T-helper 2 cell treated with Interferon-gamma antibody and Interleukin-4, amounts not matched to agents 5 μg/mL and 100 μg/mL, for 36 hours (primary cell): ENCODE data around the gene PDLIM5.

Experiments
- DNase-seq: peaks from one replicate; pipeline ENCODE4 v3.0.0; 2021; ENCODE audit warnings: low spot score
- H3K27ac Mint-ChIP-seq: one replicate; pipeline ENCODE4 v1.8.0; 2021; ENCODE audit warnings: mild to moderate bottlenecking, mixed read lengths
- H3K27me3 Mint-ChIP-seq: one replicate; pipeline ENCODE4 v1.8.0; 2021; ENCODE audit warnings: low read depth, mixed read lengths
- H3K36me3 Mint-ChIP-seq: one replicate; pipeline ENCODE4 v1.8.0; 2021; ENCODE audit warnings: low read depth, mixed read lengths
- H3K4me1 Mint-ChIP-seq: one replicate; pipeline ENCODE4 v1.8.0; 2021; ENCODE audit warnings: low read depth, mixed read lengths
- H3K4me3 Mint-ChIP-seq: one replicate; pipeline ENCODE4 v1.8.0; 2022; ENCODE audit warnings: mild to moderate bottlenecking, moderate library complexity, mixed read lengths
- H3K9me3 Mint-ChIP-seq: one replicate; pipeline ENCODE4 v1.8.0; 2021; ENCODE audit warnings: mixed read lengths

PDLIM5 gene

DNA sequence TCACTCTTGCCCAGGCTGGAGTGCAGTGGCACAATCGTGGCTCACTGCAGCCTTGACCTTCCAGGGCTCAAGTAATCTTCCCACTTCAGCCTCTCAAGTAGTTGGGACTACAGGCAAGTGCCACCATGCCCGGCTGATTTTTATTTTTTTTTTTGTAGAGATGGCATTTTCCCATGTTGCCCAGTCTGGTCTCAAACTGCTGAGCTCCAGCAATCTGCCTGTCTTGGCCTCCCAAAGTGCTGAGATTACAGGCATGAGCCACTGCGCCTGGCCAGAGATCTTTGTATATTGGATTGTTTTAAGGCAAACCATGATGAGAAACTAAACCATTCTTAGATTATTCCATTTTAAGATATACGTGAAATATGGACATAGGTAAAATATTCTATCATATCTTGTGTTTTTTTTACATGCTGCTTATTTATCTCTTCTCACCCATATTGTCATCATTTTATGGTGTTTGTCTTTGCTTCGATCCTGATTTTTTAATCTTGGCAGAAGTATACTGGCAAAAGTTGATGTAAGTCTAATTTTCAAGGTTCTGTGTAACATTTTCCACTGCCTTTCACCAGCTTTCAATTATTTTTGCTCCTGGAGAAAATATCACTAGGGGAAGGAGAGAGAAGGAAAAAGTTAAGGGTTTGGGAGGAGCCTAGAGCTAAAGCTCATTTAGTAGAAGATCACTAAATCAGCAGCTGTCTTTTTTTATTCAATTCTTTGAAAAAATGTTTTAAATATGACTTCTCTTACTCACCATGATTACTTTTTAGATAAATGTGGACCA, 27.8 kb downstream of the PDLIM5 start:
- no peaks in the 10 kb centered on the region for H3K27me3 Mint-ChIP-seq
- H3K36me3 Mint-ChIP-seq, result no peaks in the 10 kb centered on the region
- H3K27ac Mint-ChIP-seq, result no peak overlapping the region
- H3K4me1 Mint-ChIP-seq, result peaks cover under 1% of the 10 kb centered on the region
- no peak for DNase-seq
- H3K4me3 Mint-ChIP-seq, result no peak overlapping the region
- H3K9me3 Mint-ChIP-seq, result no peaks in the 10 kb centered on the region

DNA sequence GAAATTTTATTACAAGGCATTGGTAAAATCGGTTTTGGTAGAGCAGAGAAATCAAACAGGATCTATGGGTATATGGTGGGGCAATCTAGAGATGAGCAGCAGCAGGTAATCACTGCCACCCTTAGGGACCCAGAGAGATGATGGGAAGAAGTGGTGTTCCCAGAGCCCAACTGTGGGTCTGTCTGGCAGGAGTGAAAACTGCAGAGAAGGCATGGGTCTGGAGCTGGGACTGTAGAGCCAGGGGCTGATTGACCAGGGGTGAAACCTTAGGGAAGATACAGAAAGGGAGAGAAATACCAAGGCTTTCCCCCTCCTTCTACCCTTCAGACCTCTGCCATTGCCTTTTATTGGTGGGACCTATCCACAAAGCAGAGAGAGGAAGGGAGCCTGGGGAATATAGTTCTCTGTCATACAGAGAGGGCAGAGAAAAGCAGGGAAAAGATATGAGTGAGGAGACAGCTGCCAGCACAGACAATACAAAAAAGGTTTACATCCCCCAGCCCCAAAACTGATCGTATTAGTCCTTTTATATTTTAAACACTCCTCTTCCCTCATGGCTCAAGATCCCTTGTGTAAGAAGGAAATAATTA, 28.7 kb downstream of the PDLIM5 start:
- no peak for DNase-seq

DNA sequence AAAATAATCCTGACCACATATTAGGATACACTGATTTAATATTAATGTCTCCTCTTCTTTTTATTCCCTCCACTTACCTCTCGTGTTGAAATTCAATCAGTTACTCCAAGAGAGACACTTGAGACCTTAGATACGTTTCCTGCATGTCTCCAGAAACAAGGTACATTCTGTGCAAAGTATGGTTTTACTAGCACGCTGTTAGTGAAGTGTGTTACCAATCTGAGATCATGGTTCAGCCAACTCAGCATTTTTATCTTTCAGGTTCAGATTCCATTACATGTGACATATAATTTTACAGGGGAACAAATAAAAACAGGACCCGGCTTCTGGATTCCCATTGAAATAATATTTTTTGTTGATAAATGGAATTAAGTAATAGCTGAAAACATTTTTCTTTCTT, 32.2 kb downstream of the PDLIM5 start:
- H3K36me3 Mint-ChIP-seq, result no peaks in the 10 kb centered on the region
- H3K9me3 Mint-ChIP-seq, result no peaks in the 10 kb centered on the region
- H3K4me3 Mint-ChIP-seq, result no peak overlapping the region

More for the DNA sequence above, 28.7 kb downstream of the PDLIM5 start:
- Mint-ChIP-seq H3K4me1 (peaks cover 4% of the 10 kb centered on the region), H3K9me3 (no peaks in the 10 kb centered on the region), H3K36me3 (no peaks in the 10 kb centered on the region), H3K27me3 (no peaks in the 10 kb centered on the region), H3K27ac (no peak overlapping the region), H3K4me3 (no peak overlapping the region)

DNA sequence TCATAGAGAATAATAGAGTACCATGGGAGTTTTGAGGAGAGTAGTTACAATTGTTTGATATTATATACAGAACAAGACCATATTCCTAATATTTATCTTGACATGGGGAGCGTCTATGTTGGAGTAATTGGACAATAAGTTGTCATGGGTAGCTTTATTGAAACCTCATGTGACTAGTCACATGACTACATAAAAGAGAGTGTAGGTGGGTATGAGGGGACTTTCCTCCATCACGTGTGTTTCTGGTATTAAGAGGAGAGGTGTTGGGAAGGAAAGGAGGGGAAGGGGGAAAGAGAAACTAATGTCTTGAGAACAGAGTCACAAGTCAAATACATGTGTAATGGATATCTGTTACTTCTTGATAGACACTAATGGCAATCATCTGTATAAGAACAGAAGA, 33.1 kb downstream of the PDLIM5 start:
- Mint-ChIP-seq H3K27me3 (no peaks in the 10 kb centered on the region), H3K36me3 (no peaks in the 10 kb centered on the region), H3K4me1 (peaks cover 4% of the 10 kb centered on the region), H3K4me3 (no peak overlapping the region), H3K27ac (no peak overlapping the region), H3K9me3 (no peaks in the 10 kb centered on the region)
- no peak for DNase-seq

More for the DNA sequence above, 32.2 kb downstream of the PDLIM5 start:
- H3K27ac Mint-ChIP-seq, result no peak overlapping the region
- no peak for DNase-seq
- peaks cover 4% of the 10 kb centered on the region for H3K4me1 Mint-ChIP-seq
- no peaks in the 10 kb centered on the region for H3K27me3 Mint-ChIP-seq

DNA sequence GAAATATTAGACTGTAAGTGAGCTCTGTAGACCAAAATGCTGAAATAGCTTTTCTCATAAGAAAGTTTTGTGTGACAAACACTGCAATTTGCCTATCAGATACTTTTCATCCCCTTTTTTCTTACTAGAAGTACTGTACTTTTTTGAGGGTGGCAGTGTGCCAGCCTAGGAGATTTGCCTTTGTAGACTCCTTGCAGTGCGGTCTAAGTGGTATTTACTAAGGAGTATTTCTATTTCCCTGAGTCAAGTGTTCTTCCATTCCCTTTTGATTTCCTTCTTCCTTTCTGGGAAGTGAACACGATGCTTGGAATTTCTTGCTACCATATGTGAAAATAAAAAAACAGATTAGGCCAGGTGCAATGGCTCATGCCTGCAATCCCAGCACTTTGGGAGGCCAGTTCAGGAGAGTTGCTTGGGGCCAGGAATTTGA, 34.6 kb downstream of the PDLIM5 start:
- H3K27ac Mint-ChIP-seq, result no peak overlapping the region
- peaks cover 4% of the 10 kb centered on the region for H3K4me1 Mint-ChIP-seq
- no peak for DNase-seq

DNA sequence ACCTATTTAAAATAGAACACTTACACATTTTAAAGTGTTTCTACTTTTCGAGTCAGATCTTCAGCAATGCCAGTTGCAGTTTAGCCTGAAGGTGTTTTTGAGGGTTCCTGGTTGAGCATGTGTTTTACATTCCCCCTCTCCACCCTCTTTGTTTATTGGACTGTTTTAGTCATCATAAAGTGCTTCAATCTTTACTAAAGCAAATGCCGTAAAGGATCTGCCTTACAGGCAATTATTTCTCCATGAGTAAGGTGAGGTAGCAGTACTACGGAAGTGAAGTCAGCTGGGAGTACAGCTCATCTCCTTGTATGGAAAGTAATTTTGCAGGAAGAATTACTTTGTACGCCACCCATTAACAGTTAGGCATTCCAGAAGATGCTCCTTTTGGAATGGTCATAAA, 36.9 kb downstream of the PDLIM5 start:
- Mint-ChIP-seq H3K36me3 (no peaks in the 10 kb centered on the region), H3K4me1 (peaks cover 4% of the 10 kb centered on the region), H3K27ac (no peak overlapping the region), H3K9me3 (no peaks in the 10 kb centered on the region), H3K4me3 (no peak overlapping the region), H3K27me3 (no peaks in the 10 kb centered on the region)
- DNase-seq, result no peak

More for the DNA sequence above, 34.6 kb downstream of the PDLIM5 start:
- no peaks in the 10 kb centered on the region for H3K36me3 Mint-ChIP-seq
- H3K4me3 Mint-ChIP-seq, result no peak overlapping the region
- no peaks in the 10 kb centered on the region for H3K27me3 Mint-ChIP-seq
- H3K9me3 Mint-ChIP-seq, result no peaks in the 10 kb centered on the region

DNA sequence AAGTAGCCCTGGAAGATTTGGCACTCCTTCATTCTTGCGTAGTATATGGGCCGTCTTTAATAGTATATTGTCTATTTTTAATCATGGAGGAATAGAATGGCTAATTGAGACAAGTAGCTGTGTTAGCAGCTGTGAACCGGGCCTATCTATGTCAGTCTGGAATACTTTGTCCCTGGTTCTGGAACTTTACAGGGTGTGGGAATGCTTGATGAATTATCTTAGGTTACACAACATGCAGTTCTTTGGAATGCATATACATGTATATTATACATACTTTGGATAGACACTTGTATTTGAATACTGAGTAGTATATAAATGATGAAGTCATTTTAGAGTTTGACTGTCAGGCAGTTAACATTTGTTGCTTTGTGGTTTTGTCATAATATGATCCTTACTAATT, 37.4 kb downstream of the PDLIM5 start:
- Mint-ChIP-seq H3K27ac (no peak overlapping the region), H3K36me3 (no peaks in the 10 kb centered on the region), H3K4me3 (no peak overlapping the region), H3K9me3 (no peaks in the 10 kb centered on the region), H3K4me1 (peaks cover 4% of the 10 kb centered on the region), H3K27me3 (no peaks in the 10 kb centered on the region)
- DNase-seq, result no peak

DNA sequence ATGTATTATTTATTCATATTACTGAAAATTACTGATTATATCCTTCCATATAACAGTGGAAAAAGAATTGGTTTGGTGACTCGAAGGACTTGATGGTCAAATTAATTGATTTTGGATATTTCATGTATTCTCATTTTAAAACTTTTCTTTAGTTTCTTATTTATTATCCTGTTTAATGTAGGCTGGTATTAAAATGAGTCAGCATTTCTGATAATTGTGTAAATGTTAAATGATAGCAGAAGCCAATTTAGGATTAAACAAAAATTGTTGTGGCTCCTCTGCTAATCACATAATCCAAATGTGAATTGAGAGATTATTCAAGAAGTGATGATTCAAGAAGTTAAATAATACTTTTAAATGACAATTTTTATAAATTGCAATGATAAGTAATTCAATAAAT, 38.7 kb downstream of the PDLIM5 start:
- H3K4me3 Mint-ChIP-seq, result no peak overlapping the region
- no peaks in the 10 kb centered on the region for H3K36me3 Mint-ChIP-seq
- H3K27ac Mint-ChIP-seq, result no peak overlapping the region
- H3K4me1 Mint-ChIP-seq, result no peaks in the 10 kb centered on the region
- no peak for DNase-seq
- no peaks in the 10 kb centered on the region for H3K27me3 Mint-ChIP-seq
- no peaks in the 10 kb centered on the region for H3K9me3 Mint-ChIP-seq

DNA sequence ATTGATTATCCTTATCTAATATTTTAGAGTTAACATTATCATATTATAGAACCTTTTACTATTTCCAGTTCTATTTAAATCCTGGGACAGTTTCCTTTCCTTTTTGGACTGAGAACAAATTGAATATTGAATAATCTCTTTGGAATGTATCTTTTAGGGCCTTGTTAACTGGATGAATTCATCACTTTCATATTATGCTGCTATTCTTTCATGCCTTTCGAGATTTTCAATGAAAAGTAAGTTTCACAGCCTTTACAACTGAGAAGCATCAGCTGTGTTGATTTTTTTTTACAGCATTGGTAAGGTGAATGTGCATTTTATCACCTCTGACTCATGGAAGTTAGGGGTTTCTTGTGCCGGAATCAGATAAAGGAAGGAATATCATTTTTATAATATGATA, 39.6 kb downstream of the PDLIM5 start:
- no peaks in the 10 kb centered on the region for H3K9me3 Mint-ChIP-seq
- no peaks in the 10 kb centered on the region for H3K36me3 Mint-ChIP-seq
- H3K27ac Mint-ChIP-seq, result no peak overlapping the region
- H3K4me3 Mint-ChIP-seq, result no peak overlapping the region
- no peak for DNase-seq
- no peaks in the 10 kb centered on the region for H3K27me3 Mint-ChIP-seq
- H3K4me1 Mint-ChIP-seq, result no peaks in the 10 kb centered on the region

DNA sequence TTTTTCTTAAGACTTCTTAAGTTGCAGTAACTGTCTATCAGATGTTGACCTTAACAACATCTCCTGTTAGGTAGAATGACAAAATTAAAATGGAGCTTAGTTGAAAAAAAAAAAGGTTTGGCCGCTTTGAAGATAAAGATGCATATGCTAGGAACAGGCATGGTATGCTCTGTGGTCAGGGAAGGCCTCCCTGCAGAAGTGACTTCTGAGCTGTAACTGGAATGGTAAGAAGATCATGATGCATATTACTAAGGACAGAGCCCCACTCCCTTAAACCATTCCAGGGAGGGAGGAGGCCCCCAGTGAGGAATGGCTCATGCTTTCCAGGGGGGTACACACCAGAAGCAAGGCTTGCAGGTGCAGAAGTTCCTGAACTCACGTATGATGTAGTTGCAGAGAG, 43.7 kb downstream of the PDLIM5 start:
- Mint-ChIP-seq H3K4me1 (no peaks in the 10 kb centered on the region), H3K27me3 (no peaks in the 10 kb centered on the region), H3K36me3 (no peaks in the 10 kb centered on the region), H3K9me3 (no peaks in the 10 kb centered on the region), H3K4me3 (no peak overlapping the region), H3K27ac (no peak overlapping the region)
- DNase-seq, result no peak

DNA sequence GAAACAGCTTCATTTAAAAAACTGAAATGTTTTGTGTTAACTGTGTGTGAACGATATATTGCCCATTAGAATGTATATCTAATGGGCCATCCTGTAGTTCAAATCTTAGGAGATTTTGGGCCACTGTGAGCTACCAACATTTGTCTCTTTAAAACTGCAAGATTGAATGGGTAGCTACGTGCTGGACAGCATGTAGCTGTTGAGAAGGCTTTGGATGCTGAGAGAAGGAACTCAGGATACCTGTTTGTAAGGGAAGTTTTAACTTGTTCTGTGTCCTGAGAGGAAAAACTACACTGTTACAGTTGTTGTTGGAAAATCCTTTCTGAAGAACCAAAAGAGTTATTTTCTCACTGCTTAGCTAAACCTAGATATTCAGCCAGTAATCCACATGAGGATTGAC, 45.9 kb downstream of the PDLIM5 start:
- Mint-ChIP-seq H3K27ac (no peak overlapping the region), H3K4me3 (no peak overlapping the region), H3K9me3 (no peaks in the 10 kb centered on the region), H3K36me3 (no peaks in the 10 kb centered on the region), H3K27me3 (no peaks in the 10 kb centered on the region), H3K4me1 (no peaks in the 10 kb centered on the region)
- DNase-seq, result no peak

DNA sequence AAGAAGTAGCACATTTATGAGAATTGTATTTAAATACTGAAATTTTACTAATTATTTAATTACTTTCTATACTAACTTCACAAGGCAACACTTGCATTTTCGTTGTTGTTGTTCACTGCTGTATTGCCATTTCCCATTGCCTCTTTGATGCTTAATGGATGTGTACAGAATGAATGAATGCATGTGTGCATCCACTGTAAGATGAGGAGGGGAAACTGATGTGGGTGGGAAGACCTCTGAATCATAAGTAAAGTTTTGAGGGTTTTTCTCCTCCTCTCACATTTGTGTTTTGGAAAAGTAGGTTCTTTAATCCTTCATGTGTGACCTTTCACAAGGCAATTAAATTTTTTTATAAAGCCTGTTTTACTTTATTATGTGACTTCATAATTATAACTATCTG, 46.8 kb downstream of the PDLIM5 start:
- H3K27ac Mint-ChIP-seq, result no peak overlapping the region
- DNase-seq, result no peak
- no peaks in the 10 kb centered on the region for H3K36me3 Mint-ChIP-seq
- no peak overlapping the region for H3K4me3 Mint-ChIP-seq
- H3K27me3 Mint-ChIP-seq, result no peaks in the 10 kb centered on the region
- H3K9me3 Mint-ChIP-seq, result no peaks in the 10 kb centered on the region
- no peaks in the 10 kb centered on the region for H3K4me1 Mint-ChIP-seq

DNA sequence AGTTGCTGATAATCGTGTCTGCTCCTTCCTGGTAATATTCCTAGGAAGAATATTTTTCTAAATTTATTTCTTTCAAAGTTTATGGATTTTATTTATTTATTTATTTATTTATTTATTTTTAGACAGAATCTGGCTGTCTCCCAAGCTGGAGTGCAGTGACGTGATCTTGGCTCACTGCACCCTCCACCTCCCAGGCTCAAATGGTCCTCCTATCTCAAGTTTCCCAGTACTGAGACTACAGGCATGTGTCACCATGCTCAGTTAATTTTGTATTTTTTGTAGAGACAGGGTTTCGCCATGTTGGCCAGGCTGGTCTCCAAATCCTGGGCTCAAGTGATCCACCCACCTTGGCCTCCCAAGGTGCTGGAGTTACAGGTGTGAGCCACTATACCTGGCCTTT, 48.9 kb downstream of the PDLIM5 start:
- Mint-ChIP-seq H3K9me3 (no peaks in the 10 kb centered on the region), H3K4me1 (no peaks in the 10 kb centered on the region), H3K36me3 (no peaks in the 10 kb centered on the region), H3K27me3 (no peaks in the 10 kb centered on the region), H3K27ac (no peak overlapping the region), H3K4me3 (no peak overlapping the region)
- DNase-seq, result no peak

DNA sequence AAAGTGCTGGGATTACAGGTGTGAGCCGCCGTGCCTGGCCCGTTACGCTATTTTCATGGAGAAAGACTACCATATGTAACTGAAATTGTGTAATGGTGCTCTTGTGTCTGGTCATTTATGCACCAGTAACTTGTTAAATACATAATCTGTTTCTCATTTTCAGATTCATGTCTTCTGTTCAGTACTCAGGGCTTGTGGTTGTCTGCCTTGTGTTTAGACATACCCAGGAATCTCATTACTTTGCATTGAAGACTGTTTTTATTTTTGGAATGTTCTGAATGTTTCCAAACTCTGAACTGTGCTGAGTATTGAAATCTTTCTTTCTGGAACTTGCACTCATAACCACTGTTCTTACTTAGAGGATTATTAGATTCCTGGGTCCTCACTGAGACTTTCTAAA, 52.8 kb downstream of the PDLIM5 start:
- DNase-seq, result no peak
- H3K27me3 Mint-ChIP-seq, result no peaks in the 10 kb centered on the region
- no peaks in the 10 kb centered on the region for H3K9me3 Mint-ChIP-seq
- H3K4me1 Mint-ChIP-seq, result no peaks in the 10 kb centered on the region
- H3K4me3 Mint-ChIP-seq, result no peak overlapping the region
- no peaks in the 10 kb centered on the region for H3K36me3 Mint-ChIP-seq
- no peak overlapping the region for H3K27ac Mint-ChIP-seq

DNA sequence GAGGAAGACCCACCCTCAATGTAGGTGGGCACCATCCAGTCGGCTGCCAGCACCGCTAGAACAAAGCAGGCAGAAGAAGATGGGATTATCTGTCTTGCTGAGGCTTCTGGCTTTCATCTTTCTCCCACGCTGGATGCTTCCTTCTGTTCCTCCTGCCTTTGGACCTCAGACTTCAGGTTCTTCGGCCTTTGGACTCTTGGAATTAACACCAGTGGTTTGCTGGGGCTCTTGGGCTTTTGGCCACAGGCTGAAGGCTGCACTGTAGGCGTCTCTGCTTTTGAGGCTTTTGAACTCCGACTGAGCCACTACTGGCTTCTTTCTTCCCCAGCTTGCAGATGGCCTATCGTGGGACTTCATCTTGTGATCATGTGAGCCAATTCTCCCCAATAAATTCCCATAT, 55.1 kb downstream of the PDLIM5 start:
- no peak overlapping the region for H3K27ac Mint-ChIP-seq
- H3K36me3 Mint-ChIP-seq, result no peaks in the 10 kb centered on the region
- no peaks in the 10 kb centered on the region for H3K9me3 Mint-ChIP-seq
- H3K27me3 Mint-ChIP-seq, result no peaks in the 10 kb centered on the region
- DNase-seq, result no peak
- no peaks in the 10 kb centered on the region for H3K4me1 Mint-ChIP-seq
- no peak overlapping the region for H3K4me3 Mint-ChIP-seq
